GM18519 (cell line): ENCODE results near the gene NEIL3.

Experiments
- ATAC-seq: cut with Tn5 transposase; IDR thresholded peaks from one replicate; pipeline ENCODE4 v1.9.1; 2021; ENCODE audit warnings: mild to moderate bottlenecking, moderate library complexity; ENCODE audit not compliant: unreplicated experiment, low FRiP score

NEIL3 gene

DNA sequence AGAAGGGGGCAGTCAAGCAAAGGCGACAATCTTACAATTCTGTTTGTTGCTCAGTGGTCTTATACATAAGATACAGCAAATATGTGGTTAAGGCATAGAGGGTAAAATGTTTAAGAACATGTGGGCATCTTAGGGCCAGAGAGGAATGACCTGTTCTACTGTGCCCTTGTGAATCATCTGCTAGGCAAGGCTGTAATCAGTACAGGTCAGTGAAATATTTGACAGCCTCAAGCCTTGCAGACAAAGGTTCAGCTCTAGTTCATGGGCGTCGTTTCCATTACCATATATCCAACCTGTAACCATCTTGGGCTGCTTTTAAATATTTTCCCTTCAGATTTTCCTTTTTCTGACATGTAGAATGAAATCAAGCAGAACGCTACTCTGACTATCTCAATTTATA is 95.3 kb downstream of the NEIL3 start:
- ATAC-seq: no peak

DNA sequence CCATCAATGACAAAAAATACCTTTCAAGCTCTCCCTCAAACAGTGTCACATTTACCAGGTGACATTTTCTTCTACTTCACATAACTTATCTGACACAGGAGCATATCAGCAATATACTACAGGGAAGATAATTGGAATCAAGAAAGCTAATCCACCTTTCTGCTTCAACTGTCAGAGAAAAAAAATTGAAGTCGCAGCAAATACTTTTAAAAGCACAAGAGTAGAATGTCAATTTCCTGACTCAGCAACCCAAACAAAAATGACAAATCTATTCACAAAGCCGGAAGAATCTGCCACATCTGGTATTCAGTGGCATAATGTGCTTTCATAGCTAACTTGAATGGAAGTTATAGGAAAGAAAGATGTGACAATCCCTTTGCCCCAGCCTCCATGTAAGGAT is 95.8 kb downstream of the NEIL3 start:
- no peak for ATAC-seq

GRCh38 chr4:177408023-177408422 is 98.3 kb downstream of the NEIL3 start:
- no peak for ATAC-seq

DNA sequence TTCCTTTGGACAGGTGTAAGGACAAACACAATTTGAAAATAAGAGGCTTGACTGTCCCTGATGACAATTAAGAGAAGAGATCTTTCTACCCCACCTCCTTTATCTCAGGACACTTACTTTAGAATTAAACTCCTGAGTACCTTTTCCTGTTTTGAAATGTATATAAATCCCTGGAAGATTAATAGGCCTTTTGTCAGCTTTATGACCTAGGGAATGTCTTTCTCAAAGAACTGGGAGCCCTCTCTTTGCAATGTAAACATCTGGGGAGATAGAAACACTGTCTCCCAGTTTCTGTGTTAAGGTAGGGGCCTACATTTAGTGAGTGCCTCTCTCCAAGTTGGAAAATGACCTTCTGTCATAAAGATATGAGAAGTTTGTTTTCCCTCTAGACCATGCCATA is 100.9 kb downstream of the NEIL3 start:
- no peak for ATAC-seq

DNA sequence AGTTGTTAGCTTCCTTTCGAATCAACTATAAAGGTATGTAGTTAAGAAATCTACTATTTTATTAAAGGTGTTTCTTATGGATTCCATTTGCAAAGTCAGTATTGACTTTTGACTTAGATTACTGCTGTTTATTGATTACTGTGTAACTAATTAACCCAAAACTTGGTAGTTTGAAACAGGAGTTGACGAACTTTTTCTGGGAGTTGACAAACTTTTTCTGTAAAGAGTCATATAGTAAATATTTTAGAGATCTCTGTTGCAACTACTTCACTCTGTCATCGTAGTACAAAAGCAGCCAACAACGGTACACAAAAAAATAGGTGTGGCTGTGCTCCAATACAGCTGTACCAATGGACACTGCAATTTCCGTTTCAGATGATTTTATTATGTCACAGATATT is 102.3 kb downstream of the NEIL3 start:
- ATAC-seq: no peak
